Myocyte (in vitro differentiated cells): ENCODE data around the gene COX19. TPM values are rescaled to one million over a fixed set of nuclear protein-coding genes. Genes with fewer than 3 reads are reported as not detected.

Experiments
- DNase-seq: peaks from one replicate; pipeline ENCODE4 v3.0.0-alpha.2; 2012; ENCODE audit warnings: low read depth
- total RNA-seq: library from RNA; depleted of rRNA; stranded (reverse); fragments of >200 nt; gene quantifications from 2 replicates; pipeline ENCODE4 v1.2.3, GENCODE V29; 2014

COX19 gene
- total RNA-seq, 1 donor from 2014 or later, result 11.5 TPM

DNA sequence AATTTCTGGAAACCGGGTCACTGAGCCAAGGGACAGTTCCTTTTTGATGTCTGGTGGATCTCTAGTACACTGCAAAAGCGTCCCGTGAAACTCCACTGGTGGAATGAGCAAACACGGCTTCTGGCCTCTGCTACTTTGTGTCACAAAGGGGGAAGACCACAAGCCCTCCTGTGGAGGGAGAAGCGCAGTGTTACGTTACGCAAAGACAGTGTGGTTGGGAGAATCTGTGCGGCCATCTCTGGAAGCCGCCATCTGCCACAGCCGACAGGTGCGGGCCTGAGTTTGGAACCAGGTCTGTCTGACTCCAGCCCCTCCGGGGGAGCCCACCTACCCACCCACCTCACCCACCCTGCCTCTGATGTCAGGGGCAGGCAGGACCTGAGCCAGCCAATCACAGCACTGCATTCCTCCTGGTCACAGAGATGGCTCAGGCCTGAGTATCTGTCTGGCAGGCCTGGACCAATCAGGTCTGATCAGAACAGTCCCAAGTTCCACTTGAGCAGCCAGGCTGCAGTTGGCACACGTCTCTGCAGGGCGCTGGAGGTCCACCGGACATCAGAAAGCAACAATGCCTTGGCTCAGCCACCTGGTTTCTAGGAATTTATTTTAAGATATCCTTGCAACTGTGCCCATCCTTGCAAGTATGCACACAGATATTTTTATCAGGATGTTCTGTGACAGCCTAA lies 4.7 kb upstream of the COX19 start:
- DNase-seq, result peak; percentile 71

- DNase-seq, result no peak
These were observed 3.8 kb upstream of the COX19 start for GRCh38 chr7:979151-979550.

DNA sequence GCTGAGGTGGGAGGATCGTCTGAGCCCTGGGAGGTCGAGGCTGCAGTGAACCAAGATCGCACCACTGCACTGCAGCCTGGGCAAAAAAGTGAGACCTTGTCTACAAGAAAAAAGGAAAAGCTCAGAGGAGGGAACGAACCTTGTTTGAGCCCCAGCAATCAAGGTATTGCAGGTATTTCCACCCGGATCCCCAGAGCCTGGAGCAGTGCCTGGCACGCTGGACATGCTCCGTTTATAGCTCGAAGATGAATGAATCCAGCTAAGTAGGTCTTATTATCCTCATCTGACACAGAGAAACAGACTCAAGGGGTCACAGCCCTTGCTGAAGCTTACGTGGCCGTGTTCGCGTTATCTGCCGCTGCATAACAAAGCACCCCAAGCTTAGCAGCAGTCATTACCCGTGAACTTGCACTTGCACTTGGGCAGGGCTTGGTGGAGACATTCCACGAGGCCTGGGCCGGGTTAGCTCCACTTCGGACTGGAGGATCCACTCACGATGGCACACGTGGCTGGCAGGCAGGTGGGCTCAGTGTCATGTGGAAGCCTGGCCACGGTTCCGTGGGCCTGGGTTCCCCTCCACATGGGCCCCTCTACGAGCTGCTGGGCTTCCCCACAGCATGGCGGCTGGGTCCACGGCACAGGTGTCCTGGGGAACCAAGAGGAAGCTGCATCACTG lies 3.2 kb upstream of the COX19 start:
- no peak for DNase-seq

GRCh38 chr7:978049-978346 lies 2.6 kb upstream of the COX19 start:
- no peak for DNase-seq

- DNase-seq, result no peak
These were observed 2.1 kb upstream of the COX19 start for GRCh38 chr7:977326-978048.

GRCh38 chr7:976901-977325 lies 1.6 kb upstream of the COX19 start:
- DNase-seq, result no peak

GRCh38 chr7:975702-976473 lies 539 bp upstream of the COX19 start:
- DNase-seq, result no peak

DNA sequence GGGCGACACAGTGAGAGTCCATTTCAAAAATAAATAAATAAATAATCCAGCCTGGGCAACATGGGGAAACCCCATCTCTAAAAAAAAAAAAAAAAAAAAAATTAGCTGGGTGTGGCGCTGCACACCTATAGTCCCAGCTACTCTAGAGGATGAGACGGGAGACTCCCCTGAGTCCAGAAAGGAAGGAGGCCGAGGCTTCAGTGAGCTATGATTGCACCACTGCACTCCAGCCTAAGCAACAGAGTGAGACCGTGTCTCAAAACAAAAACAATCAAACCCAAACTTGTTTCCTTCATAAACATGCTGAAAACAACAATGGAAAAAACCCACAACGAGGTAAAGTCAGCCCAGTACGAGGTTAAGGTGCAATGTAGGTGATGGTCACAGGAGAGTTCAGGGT lies 1.2 kb downstream of the COX19 start:
- DNase-seq, result no peak

DNA sequence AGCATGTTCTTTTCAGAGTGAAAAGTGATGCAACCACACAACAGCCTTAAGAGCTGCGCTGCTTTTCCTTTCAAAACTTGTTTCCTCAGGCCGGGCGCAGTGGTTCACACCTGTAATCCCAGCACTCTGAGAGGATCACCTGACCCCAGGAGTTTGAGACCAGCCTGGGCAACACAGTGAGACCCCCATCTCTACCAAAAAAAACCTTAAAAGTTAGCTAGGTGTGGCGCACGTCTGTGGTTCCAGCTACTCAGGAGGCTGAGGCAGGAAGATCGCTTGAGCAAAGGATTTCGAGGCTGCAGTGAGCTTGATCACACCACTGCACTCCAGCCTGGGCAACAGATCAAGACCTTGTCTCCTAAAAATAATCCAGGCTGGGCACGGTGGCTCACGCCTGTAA lies 2.0 kb downstream of the COX19 start:
- DNase-seq, result no peak

DNA sequence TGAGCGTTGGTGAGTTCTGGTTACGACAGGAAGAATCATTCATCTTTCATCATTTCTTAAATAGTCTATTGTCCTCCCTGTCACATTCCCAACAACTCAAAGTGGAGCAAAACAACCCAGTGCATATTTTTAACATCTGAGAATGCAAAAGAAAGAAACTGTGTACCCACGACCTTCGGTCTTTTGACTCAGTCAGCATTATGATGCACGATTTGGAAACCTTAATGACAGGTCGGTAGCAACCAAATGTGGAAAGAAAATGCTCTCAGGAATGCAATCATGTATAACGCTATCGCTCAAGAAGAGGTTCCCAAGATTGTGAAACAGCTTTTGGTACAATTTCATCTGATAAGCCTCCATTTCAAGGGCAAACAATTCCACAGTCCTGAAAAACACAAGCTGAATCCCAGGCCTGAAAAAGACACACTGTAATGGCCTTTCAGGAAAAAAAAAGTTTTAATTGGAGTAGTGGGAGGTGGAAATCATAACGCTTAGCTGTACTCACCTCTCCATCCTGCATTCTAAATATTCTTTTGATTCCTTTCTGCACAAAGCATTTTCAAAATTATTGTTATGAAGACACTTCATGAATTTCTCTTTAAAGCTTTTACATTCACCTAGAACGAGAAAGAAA lies 2.6 kb downstream of the COX19 start:
- no peak for DNase-seq

DNA sequence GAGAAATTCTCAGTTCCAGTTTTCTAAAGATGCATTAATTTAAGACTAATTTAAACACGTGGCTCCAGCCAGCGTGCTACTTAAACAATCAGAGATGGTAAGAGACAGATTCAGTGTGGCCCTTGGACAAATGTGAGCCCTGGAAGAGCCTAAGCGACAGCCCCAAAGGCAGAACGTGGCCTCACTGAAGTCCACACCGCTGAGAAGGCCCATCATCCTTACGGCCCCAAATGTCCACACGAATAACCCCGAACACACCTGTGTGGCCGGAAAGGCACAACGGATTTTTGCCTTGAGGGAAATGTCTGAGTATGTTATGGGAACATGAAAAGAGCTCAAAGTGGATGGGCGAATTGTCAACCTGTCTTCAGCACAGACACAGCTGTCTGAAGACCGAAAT lies 3.2 kb downstream of the COX19 start:
- no peak for DNase-seq

DNA sequence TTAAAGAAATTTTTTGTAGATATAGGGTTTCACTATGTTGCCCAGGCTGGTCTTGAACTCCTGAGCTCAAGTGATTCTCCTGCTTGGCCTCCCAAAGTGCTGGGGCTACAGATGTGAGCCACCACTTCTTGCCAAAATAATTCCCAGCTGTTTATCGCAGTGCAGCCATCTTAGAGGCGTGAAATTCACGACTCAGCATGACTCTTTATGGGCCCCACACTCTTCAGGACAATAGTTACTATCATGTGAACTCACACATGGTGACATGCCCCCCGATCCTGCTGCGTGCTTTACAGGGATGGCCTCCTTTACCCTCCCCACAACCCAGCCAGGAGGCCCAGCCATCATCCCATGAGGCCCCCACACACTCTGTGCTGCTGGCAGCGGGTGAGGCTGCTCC lies 4.6 kb downstream of the COX19 start:
- DNase-seq, result no peak

DNA sequence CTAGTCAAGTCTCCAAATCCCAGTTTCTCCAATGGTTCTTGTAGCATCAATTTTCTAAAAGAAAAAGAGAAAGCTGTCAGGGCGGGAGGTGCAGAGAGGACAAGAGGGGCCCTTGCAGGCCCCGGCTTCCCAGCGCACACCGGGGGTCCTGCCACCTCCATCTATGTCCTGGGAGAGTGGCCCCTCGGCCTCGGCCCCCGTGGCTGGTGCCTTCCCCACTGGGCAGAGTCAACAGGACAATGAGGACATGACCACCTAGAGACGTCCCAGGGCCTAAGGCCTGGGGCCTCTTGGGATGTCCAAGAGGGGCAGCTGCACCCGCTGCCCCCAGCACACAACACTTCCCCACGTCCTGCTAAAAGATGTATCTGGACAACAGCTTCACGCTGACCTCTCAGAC lies 5.9 kb downstream of the COX19 start:
- no peak for DNase-seq

DNA sequence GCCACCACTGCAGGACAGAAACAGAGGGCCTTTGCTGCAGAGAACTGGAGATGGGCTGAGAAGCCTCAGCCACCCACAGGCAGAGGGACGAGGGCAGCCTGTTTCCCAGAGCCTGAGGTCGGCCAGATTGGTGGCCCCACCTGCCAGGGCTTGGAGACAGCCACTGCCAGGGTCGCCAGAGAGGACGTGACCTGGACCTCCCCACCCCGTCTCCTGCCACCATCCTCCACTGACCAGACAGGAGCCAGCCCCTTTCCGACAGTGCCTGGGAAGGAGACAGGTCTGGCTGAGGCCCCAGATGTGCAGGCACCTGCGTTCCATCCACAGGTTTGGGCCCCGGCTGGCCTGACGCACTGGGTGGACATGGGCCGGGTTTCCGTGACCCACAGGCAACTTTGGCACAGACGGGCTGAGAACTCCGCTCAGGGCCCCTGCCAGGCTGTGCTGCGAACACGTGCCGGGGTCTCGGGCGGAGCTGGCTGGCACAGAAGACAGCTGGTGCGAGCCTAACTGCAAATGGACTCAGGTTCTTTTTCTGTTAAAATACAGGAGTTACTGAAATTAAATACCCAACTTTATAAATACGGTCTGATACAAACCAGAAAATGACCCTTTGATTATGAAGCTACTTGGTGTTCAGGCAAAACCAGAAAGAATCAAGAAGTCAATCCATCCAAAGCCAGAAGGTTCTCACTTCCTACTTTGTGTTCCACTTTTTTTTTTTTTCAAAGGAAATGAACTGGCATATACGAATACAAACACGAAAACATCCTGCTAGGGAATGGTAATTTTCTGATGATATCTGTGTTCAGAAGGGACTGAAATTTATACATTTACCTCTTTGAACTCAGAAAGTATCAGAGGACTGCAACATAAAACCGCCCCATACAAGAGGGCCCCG lies 6.9 kb downstream of the COX19 start:
- no peak for DNase-seq

GRCh38 chr7:967361-968082 lies 7.8 kb downstream of the COX19 start:
- no peak for DNase-seq

GRCh38 chr7:966291-967069 lies 8.9 kb downstream of the COX19 start:
- no peak for DNase-seq

GRCh38 chr7:964401-965231 lies 10.7 kb downstream of the COX19 start:
- DNase-seq, result peak; percentile 96
